ENCODE measurements around the gene TSPAN31.
"Not testable (repeated sequence)": the region's sequence is repeated elsewhere in the genome, so short reads cannot be mapped to it uniquely, and the experiment has no call there.

TSPAN31 gene

DNA sequence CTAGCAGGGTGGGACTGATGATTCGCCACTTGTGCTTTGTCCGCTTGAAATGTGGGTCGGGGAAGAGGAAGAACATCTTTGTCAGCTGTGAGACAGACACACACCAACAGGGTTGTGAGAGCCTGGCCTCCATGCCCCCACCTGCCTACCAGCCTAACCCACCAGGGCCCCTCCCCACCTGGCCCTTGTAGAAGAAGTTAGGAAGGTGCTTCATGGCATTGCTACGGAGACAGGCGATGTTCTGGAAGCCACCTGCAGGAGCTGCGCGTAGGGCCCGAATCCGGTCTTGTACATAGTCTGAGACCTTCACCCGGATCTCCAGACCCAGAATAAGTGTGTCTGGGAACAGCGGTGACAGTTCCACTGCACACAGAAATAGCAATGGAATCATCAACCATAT is 24.8 kb downstream of the TSPAN31 start:
- no peak for DNase-seq

DNA sequence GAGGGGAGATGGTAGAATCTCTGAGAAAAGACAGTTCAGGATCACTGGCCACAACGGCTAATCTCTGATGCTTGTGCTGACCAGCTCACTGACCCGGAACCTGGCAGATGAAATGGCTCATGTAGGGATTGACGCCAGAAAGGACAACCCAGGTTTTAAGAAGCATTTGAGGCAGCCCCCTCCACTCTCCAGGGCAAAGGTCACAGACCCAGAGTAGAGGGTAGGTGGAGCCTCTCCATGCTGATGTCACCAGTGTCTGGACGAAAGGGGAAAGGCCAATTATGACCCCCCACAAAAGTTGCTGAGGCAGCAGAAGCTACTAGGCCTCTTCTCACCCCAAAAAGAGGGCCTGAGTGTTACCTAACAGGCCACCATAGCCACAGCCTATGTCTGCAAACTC is 25.9 kb downstream of the TSPAN31 start:
- no peak for DNase-seq

GRCh38 chr12:57771236-57771872 is 26.5 kb downstream of the TSPAN31 start:
- DNase-seq: peak; percentile 94

GRCh38 chr12:57771873-57772428 is 27.1 kb downstream of the TSPAN31 start, which contains the start of gene METTL1:
TSS of gene METTL1 (minus strand) at chr12:57772105. CDS start at chr12:57772083, 22 bp downstream.
- peak; percentile 94 for DNase-seq

- no peak for DNase-seq
These were observed 27.8 kb downstream of the TSPAN31 start, which contains the start of gene EEF1AKMT3 for GRCh38 chr12:57772429-57773322. TSS of gene EEF1AKMT3 (plus strand) at chr12:57772614. CDS start at chr12:57772725, 111 bp downstream.

GRCh38 chr12:57774634-57775033 is 29.8 kb downstream of the TSPAN31 start:
- not testable (repeated sequence) for DNase-seq

- no peak for DNase-seq
These were observed 30.2 kb downstream of the TSPAN31 start for GRCh38 chr12:57775044-57775443.

GRCh38 chr12:57775563-57776246 is 30.9 kb downstream of the TSPAN31 start:
- DNase-seq: no peak

DNA sequence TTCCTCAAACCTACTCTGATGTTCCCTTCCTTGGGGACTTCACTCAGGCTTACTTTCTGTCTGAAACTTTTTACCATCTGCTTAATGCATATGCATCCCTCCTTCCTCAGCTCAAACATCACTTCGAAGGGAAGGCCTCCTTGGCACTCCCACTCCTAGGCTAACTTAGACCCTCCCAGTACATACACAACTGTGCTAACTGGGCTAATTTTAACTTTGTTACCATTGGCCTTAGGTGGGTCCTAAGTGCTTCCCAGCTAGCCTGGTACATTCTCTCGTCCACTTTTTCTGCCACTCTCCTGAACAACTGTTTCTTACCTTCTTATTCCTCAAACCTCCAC is 31.4 kb downstream of the TSPAN31 start:
- no peak for DNase-seq

GRCh38 chr12:57777367-57777766 is 32.5 kb downstream of the TSPAN31 start:
- DNase-seq: no peak

DNA sequence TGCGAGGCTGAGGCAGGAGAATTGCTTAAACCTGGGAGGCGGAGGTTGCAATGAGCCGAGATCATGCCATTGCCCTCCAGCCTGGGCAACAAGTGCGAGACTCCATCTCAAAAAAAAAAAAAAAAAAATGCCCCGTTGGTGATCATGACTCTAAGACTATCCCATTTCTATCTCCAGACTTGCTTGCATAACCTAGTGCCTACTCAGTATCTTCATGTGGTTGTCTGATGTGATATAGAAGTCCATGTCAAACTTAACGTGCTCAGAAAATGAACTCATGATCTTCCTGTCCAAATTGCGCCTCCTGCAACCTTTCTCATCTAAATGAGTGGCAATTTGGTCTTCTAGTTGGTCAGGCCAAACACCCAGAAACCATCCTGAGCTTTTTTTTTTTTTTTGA is 33.1 kb downstream of the TSPAN31 start:
- no peak for DNase-seq

DNA sequence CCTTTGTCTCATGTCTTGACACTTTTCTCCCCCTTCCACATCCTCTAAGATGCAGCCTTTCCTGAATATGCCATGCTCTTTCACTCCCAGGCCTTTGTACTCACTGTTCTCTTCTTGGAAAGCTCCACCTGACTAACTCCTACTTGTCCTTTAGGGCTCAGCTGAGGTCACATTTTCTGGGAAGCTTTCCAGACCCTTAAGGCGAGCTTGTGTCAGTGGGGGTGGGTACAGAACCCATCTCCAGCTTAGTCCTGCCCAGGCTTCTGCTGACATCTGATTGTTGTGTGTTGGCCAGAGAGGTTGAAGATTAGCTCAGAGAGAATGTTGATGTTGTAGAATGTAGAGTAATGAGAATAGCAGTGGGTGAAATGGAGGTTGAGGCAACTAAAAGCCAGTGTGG is 34.9 kb downstream of the TSPAN31 start:
- no peak for DNase-seq

GRCh38 chr12:57780284-57780897 is 35.6 kb downstream of the TSPAN31 start:
- no peak for DNase-seq

DNA sequence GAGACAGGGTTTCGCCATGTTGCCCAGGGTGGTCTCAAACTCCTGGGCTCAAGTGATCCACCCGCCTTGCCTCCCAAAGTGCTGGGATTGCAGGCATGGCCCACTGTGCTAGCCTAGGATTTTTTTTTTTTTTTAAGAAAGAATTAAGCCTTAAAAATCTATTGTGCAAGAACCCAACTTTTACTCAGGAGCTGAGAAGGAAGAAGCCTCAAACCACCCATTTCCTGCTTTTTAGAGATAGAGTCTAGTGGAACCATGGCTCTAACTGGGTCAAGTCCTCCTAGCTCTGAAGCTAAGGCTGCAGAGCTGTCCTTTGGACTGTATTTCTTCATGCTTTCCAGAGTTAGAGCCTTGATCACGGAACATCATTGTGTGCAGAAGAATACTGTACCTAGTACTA is 36.4 kb downstream of the TSPAN31 start:
- DNase-seq: no peak

DNA sequence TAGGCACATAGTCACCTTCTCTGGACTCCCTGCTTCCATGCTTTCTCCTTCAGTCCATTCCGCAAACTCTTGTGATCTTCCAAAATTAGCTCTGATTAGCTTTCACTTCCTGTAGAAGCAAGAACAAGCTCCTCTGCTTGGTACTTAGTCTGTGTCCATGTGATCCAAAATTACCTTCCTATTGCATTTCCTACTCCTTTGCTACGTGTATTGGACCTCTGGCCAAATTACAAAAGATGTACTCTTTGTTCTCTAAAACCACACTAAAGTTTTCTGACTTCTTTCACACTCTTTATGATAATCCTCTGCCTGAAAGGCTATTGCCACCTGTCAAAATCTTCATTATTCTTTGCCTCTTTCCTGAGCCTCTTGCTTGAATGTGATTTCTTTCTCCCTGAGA is 37.0 kb downstream of the TSPAN31 start:
- DNase-seq: no peak

DNA sequence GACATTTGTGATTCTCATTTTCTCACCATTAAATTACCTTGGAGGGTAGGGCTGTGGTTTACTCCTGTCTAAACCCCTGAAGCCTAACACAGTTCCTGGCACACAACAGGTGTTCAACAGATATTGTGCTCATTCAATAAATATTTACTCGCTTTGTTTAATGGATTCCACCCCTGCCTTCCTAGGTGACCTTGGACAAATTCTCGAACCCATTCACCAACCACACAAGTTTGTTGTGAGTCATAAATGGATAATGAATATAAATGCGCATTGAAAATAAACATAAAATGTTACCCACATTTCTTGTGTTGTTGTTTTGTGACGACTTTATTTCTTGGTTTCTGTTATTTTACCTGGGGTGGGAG is 37.4 kb downstream of the TSPAN31 start:
- DNase-seq: no peak

DNA sequence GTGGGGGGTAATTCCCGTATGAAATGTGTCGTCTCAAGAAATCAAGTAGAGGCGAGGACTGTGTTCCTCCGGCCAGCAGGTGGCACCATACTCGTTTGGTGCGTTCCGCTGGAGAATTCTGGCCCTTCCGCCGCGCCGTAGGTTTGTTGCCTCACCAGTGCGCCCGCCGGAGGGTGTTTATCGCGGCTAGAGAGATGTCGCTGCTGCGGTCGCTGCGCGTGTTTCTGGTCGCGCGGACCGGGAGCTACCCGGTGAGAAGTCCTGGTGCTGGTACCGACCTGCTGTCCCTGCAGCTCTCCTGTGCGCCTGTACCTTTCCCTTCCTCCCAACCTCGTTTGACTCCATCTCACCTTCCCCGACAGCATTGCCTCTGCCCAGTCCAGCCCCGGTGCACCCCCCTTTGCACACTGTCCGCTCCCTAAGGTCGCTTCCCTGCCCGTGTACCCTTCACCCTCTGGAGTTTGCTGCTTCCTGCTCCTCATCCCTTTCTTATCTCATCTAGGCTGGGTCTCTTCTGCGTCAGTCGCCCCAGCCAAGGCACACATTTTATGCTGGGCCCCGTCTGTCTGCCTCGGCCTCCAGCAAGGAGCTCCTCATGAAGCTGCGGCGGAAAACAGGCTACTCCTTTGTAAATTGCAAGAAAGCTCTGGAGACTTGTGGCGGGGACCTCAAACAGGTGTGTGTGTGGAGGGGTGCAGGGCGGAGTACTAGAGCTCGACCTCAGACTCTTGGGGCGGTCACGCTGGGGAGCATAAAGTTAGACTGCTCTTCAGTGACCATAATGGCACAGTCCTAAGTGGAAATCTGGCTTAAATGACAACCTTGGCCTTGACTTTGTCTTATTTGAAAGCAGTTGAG is 38.0 kb downstream of the TSPAN31 start, which contains the start of gene TSFM:
Gene TSFM, plus strand, starts transcription at position 180 of the 858 bp plus-strand sequence. Its CDS starts 15 bp downstream, at position 195.
- peak; percentile 98 for DNase-seq

GRCh38 chr12:57783466-57783801 is 38.6 kb downstream of the TSPAN31 start:
- DNase-seq: no peak

- no peak for DNase-seq
These were observed 39.0 kb downstream of the TSPAN31 start for GRCh38 chr12:57783861-57784260.

DNA sequence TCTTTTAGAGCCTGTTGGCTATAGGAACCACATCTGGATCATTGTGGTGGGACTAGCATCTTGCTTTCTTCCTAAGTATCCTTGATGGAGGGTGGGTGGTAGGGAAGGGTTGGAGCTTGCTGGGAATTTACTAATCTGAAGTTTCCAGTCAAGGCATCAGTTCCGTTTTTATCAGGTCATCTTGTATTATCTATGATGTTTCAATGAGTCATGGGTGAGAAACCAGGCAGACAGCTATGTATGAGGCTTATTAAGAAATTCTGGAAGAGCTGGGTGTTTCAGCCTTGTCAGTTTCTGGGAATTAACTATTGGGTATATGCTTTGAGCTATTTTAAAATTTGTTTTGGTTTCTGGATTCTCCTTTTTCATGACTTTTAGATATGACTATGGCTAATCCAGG is 49.1 kb downstream of the TSPAN31 start:
- no peak for DNase-seq

GRCh38 chr12:57795354-57795753 is 50.5 kb downstream of the TSPAN31 start:
- DNase-seq: no peak

DNA sequence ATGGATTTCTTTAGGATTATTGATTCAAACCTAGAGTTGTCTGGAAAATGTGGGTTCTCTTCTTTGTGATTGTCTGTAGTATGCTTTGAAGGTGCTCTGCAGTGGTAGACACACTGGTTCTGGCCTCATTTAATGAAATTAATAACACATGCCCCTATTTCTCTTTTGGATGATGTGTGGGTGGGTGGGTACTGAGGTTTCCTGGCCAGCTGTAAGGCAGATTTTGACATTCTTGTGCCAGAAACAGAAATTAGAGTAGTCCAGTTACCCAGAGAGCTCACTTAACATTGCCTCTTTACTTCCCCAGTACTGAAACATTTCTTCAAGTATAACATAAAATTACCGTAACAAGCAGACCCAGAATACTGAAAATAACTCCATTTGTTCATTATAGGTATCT is 52.2 kb downstream of the TSPAN31 start:
- no peak for DNase-seq

All from activated naive CD4-positive, alpha-beta T cell treated with anti-CD3 and anti-CD28 coated beads, Interleukin-2, amount 50 U/mL, for 16 hours (primary cell).